HG02981 (cell line): Measurements from ENCODE around the gene PRR33.
"Not testable (repeated sequence)": the region's sequence is repeated elsewhere in the genome, so short reads cannot be mapped to it uniquely, and the experiment has no call there.

Experiments used
- ATAC-seq: cut with Tn5 transposase; IDR thresholded peaks from one replicate; pipeline ENCODE4 v1.9.1; 2021; ENCODE audit warnings: mild to moderate bottlenecking, moderate library complexity; ENCODE audit not compliant: unreplicated experiment

Gene PRR33

DNA sequence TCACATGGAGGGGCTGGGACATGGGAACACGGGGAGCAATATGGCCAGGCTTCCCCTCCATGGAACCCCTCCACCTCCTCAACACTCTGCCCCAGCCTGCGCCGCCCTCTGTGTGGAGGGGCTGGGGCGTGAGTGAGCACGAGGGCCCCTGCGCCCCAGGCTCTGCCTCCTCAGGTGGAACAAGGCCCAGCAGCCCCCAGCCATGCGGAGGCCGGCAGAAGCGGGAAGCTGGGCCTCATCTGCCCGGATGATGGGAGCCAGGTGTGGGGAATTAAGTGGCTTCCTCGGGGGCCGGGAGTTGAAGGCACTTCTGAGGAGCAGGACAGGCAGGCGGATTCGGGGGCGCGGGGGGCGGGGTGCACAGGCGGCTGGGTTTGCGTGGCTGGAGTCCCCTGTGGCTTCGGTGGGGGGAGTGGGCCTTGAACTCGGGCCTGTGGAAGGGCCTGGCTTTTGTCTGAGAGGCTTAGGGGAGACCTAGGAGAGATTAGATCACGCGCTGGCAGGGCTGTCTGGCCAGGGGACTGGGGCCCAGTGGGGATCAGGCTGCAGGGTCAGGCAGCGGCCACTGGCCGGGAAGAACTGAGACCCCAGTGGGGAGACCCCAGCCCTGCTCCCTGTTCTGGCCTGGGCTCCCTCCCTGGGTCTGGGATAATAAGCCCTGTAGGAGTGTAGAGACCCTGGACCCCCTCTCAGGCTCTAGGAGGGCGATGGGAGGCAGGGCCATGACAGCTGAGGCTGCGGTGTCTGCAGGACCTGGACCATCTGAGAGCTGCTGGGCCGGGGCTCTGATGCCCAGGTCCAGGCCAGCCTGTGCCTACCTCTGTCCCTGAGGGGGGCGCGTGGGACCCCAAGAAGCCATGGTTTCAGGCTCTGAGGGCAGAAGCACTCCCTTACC is 13.3 kb downstream of the PRR33 start:
- no peak for ATAC-seq

- ATAC-seq = no peak
These were observed 14.2 kb downstream of the PRR33 start for GRCh38 chr11:1877211-1878136.

- ATAC-seq = no peak
These were observed 15.2 kb downstream of the PRR33 start for GRCh38 chr11:1876361-1877063.

- ATAC-seq = not testable (repeated sequence)
These were observed 15.8 kb downstream of the PRR33 start for GRCh38 chr11:1875851-1876301.

GRCh38 chr11:1875093-1875850 is 16.4 kb downstream of the PRR33 start:
- ATAC-seq = no peak

- ATAC-seq = not testable (repeated sequence)
These were observed 17.1 kb downstream of the PRR33 start for GRCh38 chr11:1874441-1875092.

DNA sequence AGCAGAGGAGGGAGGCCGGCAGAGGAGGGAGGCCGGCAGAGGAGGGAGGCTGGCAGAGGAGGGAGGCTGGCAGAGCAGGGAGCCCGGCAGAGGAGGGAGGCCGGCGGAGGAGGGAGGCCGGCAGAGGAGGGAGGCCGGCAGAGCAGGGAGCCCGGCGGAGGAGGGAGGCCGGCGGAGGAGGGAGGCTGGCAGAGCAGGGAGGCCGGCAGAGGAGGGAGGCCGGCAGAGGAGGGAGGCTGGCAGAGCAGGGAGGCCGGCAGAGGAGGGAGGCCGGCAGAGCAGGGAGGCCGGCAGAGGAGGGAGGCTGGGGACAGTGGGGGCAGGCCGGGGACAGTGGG is 17.9 kb downstream of the PRR33 start:
- ATAC-seq = not testable (repeated sequence)

DNA sequence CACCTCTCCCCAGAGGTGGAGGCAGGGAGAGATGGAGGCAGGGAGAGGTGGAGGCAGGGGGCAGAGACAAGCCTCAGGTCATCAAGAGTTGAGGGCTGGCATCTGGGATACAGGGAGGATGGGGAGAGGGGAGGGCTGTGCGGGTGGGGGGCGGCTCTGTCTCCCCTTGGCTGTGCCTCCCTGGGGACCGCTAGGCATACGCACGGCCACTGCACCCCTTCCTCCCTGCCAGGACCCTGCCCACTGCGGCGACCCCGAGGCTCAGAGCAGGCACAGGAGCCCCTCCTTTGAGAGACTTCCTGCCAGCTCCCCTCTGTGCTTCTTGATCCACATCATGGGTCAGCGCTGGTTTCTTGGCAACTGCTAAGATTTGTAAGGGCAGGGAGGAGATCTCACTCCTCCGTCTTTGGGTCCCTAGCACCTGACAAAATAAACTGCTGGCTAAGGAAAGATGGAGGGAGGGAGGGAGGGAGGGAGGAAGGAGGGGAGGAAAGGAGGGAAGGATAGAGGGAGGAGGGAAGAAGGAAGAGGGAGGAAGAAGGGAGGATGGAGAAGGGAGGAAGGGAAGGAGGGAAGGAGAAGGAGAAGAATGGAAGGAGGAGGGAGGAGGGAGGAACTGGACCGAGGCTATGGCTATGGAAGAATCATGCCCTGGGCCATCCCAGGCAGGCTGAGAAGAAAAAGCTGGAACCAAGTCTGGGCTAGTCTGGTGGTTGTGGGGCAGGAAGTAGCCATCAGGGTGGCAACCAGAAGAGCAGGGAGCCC is 18.5 kb downstream of the PRR33 start:
- no peak for ATAC-seq

DNA sequence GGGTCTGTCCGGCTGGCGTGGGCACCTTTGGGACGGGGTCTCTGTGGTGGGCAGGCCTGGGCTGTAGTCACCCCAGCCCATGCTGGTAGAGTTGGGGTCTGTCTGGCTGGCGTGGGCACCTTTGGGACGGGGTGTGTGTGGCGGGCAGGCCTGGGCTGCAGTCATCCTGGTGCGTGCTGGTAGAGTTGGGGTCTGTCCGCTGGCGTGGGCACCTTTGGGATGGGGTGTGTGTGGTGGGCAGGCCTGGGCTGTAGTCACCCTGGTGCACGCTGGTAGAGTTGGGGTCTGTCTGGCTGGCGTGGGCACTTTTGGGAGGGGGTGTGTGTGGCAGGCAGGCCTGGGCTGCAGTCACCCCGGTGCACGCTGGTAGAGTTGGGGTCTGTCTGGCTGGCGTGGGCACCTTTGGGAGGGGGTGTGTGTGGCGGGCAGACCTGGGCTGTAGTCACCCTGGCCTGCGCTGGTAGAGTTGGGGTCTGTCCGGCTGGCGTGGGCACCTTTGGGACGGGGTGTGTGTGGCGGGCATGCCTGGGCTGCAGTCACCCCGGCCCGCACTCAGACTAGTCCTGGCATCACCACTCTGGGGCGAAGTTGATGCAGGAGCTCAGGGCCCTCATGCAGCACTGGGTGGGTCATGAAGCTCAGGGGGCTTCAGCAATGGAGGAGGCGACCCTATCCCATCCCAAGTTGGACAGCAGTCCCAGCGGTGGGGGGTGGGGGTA is 19.3 kb downstream of the PRR33 start:
- ATAC-seq = no peak

- no peak for ATAC-seq
These were observed 20.2 kb downstream of the PRR33 start for GRCh38 chr11:1871531-1871930.

DNA sequence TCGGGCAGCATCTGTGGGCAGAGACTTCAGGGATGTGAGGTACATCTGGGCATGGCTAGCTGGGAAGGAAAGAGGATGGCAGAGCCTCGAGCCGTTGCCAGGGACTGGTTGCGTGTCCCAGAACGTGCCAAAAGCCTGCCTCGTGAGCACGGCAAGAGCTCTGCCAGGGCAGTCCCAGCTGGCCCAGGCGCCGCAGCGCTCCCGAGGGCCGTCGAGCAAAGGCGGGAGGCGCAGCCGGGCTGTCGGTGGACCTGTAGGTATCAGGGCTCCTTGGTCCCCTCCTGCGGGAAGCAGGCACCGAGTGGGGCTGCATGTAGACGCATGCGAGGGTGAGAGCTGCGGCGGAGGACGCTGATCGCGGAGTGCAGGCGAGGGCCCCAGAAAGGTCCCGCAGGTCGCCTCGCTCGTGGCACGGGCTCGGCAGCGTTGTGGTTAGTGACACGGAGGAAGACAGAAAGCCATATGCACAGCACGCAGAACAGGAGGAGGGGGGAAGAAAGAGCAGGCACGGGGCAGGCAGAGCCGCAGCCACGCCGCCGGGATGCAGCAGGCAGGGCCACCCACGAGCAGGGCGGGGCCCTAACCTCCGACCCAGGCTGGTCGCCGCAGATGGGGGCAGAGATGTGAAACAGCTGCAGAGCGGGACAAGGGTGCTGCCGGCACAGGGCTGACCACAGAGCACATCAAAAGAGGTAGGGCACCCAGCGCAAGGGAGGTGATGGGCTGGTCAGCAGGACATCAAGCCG is 20.8 kb downstream of the PRR33 start:
- no peak for ATAC-seq

DNA sequence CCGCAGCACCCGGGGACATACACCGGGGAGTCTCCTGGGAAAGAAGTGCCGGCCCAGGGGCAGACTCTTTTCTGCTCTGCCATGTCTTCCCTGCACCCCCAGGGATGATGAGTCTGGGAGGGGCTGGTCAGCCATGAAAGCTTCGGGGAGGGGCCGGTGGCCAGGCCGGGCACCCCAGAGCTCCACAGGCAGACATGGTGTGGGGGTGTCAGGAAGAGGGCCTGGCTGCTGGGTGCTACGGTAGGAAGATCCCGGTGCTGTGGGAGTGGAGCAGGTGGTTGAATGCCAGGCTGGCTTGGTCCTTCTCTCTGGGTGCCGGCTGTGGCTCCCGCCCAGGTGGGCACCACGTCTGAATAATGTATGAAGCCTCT is 21.4 kb downstream of the PRR33 start:
- ATAC-seq = no peak

DNA sequence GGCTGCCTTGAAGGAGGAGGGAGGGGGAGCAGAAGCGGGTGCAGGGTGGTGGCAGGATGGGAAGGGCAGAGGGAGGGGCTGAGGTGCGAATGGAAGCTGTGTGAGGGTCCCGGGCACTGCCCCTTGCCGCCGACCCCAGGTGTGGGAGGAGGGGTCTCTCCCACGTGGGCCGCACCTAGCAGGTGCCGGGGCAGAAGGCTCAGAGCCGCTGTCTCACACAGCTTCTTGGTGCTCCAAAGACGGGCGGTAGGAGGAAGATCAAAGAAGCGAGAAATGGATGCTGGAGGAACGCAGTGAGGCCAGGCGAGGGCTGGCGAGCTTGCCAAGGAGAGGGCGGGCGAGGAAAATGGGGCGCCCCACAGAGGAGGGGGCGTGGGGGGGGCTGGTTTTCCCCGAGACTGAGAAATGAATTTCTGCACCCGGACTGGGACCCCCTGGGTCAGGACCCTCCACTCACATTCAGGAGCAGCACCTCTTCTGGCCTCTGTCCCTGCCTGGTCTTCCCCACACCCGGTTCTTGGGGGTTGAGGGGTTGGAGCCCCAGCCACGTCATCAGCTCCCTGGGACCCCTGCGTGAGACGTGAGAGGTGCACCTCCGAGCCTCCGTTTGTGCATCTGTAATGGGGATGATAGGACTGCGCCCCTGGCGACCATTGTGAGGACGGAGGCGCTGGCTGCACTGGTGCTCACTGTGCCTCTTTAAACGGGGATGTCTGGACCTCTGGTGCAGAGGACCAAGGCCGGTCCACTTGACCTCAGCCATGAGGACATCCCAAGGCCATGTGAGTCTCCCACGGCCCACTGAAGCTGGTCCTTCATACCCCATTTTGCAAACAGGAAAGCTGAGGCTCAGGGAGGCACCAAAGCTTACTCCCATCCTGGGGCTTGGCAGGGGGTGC is 22.0 kb downstream of the PRR33 start:
- ATAC-seq = no peak

DNA sequence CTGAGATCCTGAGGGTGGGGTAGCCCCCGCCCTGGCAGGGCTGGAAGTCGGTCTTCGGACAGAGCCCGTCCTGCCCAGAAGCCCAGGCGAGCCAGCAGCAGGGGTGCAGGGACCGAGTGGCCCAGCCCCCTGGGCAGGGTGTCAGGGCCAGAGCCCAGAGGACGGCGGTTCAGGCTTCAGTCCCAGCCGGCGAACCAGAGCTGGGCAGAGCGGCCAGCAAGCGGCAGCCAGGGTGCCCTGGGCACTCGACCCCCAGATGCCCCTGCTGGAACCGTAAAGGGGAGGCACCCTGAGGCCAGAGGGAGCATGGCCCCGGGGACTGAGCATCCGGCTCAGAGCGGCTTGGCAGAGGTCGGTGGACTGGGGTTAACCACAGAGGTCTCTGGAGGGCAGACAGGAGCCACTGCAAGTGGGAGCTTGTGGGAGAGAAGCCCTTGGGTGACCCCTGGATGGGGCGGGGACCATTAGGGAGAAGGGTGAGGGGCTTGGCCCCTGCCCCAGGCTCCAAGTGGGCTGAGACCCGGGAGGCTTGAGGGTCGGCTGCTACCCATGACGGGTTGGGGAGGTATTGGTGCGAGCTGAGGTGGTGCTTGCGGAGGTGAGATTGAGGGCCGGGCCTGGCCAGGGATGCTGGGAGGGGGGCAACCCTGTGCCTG is 22.9 kb downstream of the PRR33 start:
- ATAC-seq = no peak

DNA sequence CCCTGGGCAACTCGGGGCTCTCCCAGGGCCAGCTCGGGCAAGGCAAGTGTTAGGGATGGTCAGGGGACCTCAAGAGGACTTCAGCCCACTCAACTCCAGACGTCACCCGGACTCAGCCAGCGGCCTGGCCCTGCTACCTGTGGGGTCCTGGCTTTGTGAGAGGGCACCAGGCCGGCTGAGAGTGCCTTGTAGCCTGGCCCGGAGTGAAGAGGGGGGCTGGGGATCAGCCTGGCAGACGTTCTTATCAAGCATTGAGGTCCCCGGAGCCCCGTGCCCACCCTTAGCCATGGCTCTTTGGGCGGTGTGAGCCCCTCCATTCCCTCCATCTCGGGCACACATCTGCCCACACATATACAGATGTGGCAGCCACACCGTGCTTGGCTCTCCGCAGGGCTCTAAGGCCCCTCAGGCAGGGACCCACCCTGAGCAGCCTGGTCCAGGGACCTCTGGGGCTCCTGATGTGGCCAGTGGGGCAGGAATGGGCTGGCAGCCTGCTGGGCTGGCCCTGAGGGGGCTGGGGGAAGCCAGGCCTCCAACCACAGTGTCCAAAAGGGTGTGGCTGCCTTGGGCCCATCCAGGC is 23.5 kb downstream of the PRR33 start:
- no peak for ATAC-seq

DNA sequence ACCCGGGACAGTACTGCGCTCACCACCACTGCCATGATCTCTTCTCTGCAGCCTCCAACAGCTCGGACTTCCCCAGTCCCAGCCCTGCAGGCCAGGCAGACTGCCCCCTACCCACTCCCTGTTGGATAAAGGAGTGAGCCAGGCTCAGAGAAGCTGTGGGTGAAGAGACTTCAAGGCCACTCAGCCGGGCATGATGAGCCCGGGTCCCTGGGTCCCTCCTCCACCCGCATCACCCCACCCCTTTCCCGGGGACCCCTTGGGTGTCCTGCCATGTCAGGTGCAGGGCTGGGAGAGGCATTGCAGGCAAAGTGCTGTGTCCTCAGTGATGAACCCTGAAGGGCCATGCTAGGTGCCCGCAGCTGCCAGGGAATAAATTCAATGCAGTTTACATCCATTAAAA is 24.3 kb downstream of the PRR33 start:
- no peak for ATAC-seq
